ENCODE results near the gene DYNLRB1. TPM values are rescaled to one million over a fixed set of nuclear protein-coding genes. Genes with fewer than 3 reads are reported as not detected.
A peak's percentile ranks its signal among the peaks of the same experiment; 100 is the strongest.

The DYNLRB1 gene
- total and polyA plus RNA-seq, 2 of the 13 experiments (the other 11 are each of a cell fraction or from before 2014, with no cell fraction given), result 140 to 244 TPM

DNA sequence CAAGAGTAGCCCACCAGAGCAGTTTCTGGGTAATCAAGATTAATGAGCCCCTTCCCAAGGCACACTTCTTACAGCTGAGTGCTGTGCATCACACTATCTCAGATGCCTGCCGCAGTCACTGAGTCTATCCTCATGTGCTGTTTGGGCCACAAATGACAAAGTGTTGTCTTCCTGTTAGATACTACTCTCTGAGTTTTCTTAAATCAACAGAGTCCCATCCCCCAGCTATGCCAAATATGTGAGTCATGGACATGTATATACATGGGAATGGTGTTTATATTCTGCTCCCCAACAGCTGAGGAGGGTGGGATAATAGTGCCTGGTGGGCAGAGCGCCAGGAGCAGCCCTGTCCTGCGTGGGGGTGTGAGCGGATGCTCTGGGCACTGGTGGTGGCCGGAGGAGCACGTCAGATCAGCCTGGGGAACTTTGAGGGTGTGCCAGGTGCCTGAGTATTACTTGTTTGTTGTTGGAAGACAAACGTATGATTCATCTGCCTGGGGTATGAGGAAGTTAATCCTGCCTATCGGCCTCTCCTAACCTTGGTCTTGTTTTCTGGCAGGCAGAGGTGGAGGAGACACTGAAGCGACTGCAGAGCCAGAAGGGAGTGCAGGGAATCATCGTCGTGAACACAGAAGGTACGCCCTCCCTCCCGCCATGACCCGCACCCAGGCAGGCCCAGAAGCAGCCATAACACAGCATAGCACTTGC, 9.6 kb downstream of the DYNLRB1 start (continued):
- TF ChIP-seq, protein P1, sequence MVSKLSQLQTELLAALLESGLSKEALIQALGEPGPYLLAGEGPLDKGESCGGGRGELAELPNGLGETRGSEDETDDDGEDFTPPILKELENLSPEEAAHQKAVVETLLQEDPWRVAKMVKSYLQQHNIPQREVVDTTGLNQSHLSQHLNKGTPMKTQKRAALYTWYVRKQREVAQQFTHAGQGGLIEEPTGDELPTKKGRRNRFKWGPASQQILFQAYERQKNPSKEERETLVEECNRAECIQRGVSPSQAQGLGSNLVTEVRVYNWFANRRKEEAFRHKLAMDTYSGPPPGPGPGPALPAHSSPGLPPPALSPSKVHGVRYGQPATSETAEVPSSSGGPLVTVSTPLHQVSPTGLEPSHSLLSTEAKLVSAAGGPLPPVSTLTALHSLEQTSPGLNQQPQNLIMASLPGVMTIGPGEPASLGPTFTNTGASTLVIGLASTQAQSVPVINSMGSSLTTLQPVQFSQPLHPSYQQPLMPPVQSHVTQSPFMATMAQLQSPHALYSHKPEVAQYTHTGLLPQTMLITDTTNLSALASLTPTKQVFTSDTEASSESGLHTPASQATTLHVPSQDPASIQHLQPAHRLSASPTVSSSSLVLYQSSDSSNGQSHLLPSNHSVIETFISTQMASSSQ (IDR thresholded peaks at IDR 0.05; ENCODE audit: low read depth), result peak; percentile 58; the same call in 1 of the 2 replicates
- TF ChIP-seq, protein P1 (CRISPR knock-in tag; IDR thresholded peaks at IDR 0.05; ENCODE audit: borderline replicate concordance), result peak; percentile 62; the same call in 1 of the 2 replicates
- peak; percentile 70; the same call in 1 of the 2 replicates for TF ChIP-seq KMT2B (CRISPR knock-in tag; IDR thresholded peaks at IDR 0.05)
- peak; percentile 80; the same call in 1 of the 2 replicates for TF ChIP-seq KLF6 (CRISPR knock-in tag; IDR thresholded peaks at IDR 0.05)
- peak; percentile 46; the same call in 1 of the 2 replicates for TF ChIP-seq SPEN (CRISPR knock-in tag; IDR thresholded peaks at IDR 0.05; ENCODE audit: low read depth)
- TF ChIP-seq TEAD3 (CRISPR knock-in tag; optimal IDR thresholded peaks at IDR 0.05; ENCODE audit: borderline replicate concordance), result peak; percentile 99
- TF ChIP-seq ZMAT3 (CRISPR knock-in tag; conservative IDR thresholded peaks at IDR 0.05), result peak; percentile 69; the same call in 1 of the 2 replicates
- peak; percentile 85 for TF ChIP-seq MEF2D (CRISPR knock-in tag; IDR thresholded peaks at IDR 0.05)
- TF ChIP-seq RFX5 (IDR thresholded peaks at IDR 0.05; ENCODE audit: low read depth, low read length), result peak; percentile 82
- TF ChIP-seq, protein P2, sequence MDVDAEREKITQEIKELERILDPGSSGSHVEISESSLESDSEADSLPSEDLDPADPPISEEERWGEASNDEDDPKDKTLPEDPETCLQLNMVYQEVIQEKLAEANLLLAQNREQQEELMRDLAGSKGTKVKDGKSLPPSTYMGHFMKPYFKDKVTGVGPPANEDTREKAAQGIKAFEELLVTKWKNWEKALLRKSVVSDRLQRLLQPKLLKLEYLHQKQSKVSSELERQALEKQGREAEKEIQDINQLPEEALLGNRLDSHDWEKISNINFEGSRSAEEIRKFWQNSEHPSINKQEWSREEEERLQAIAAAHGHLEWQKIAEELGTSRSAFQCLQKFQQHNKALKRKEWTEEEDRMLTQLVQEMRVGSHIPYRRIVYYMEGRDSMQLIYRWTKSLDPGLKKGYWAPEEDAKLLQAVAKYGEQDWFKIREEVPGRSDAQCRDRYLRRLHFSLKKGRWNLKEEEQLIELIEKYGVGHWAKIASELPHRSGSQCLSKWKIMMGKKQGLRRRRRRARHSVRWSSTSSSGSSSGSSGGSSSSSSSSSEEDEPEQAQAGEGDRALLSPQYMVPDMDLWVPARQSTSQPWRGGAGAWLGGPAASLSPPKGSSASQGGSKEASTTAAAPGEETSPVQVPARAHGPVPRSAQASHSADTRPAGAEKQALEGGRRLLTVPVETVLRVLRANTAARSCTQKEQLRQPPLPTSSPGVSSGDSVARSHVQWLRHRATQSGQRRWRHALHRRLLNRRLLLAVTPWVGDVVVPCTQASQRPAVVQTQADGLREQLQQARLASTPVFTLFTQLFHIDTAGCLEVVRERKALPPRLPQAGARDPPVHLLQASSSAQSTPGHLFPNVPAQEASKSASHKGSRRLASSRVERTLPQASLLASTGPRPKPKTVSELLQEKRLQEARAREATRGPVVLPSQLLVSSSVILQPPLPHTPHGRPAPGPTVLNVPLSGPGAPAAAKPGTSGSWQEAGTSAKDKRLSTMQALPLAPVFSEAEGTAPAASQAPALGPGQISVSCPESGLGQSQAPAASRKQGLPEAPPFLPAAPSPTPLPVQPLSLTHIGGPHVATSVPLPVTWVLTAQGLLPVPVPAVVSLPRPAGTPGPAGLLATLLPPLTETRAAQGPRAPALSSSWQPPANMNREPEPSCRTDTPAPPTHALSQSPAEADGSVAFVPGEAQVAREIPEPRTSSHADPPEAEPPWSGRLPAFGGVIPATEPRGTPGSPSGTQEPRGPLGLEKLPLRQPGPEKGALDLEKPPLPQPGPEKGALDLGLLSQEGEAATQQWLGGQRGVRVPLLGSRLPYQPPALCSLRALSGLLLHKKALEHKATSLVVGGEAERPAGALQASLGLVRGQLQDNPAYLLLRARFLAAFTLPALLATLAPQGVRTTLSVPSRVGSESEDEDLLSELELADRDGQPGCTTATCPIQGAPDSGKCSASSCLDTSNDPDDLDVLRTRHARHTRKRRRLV (CRISPR knock-in tag; IDR thresholded peaks at IDR 0.05), result peak; percentile 79
- peak; percentile 97 for TF ChIP-seq FOXK1 (CRISPR knock-in tag; IDR thresholded peaks at IDR 0.05; ENCODE audit: borderline replicate concordance, low read depth)
- TF ChIP-seq SOX5 (CRISPR knock-in tag; IDR thresholded peaks at IDR 0.05; ENCODE audit: borderline replicate concordance), result peak; percentile 92
- peak; percentile 90 for TF ChIP-seq ZNF780A (CRISPR knock-in tag; IDR thresholded peaks at IDR 0.05)
- TF ChIP-seq KDM2A (CRISPR knock-in tag; IDR thresholded peaks at IDR 0.05; ENCODE audit: borderline replicate concordance, low read depth), result peak; percentile 80
- TF ChIP-seq ZNF816 (CRISPR knock-in tag; IDR thresholded peaks at IDR 0.05; ENCODE audit: borderline replicate concordance), result peak; percentile 95
- TF ChIP-seq HMG20B (CRISPR knock-in tag; conservative IDR thresholded peaks at IDR 0.05), result peak; percentile 73; the same call in 1 of the 2 replicates
- TF ChIP-seq, protein P3, sequence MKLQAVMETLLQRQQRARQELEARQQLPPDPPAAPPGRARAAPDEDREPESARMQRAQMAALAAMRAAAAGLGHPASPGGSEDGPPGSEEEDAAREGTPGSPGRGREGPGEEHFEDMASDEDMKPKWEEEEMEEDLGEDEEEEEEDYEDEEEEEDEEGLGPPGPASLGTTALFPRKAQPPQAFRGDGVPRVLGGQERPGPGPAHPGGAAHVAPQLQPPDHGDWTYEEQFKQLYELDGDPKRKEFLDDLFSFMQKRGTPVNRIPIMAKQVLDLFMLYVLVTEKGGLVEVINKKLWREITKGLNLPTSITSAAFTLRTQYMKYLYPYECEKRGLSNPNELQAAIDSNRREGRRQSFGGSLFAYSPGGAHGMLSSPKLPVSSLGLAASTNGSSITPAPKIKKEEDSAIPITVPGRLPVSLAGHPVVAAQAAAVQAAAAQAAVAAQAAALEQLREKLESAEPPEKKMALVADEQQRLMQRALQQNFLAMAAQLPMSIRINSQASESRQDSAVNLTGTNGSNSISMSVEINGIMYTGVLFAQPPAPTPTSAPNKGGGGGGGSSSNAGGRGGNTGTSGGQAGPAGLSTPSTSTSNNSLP (IDR thresholded peaks at IDR 0.05; ENCODE audit: low read depth, low read length), result peak; percentile 95
- TF ChIP-seq PAF1 (CRISPR knock-in tag; IDR thresholded peaks at IDR 0.05), result peak; percentile 39; the same call in 1 of the 2 replicates
- TF ChIP-seq ZBTB3 (CRISPR knock-in tag; IDR thresholded peaks at IDR 0.05; ENCODE audit: borderline replicate concordance, low read depth), result peak; percentile 78

All from HepG2 (cell line).